Pulmonary artery endothelial cell (primary cell): ENCODE data around the gene SYTL2. TPM values are rescaled to one million over a fixed set of nuclear protein-coding genes. Genes with fewer than 3 reads are reported as not detected.
"Not testable (repeated sequence)": the region's sequence is repeated elsewhere in the genome, so short reads cannot be mapped to it uniquely, and the experiment has no call there.

Experiments
- DNase-seq: peaks from one replicate; pipeline ENCODE4 v3.0.0-alpha.2; 2011; ENCODE audit warnings: low read depth, low spot score
- total RNA-seq: library from RNA; depleted of rRNA; stranded (reverse); fragments of >200 nt; gene quantifications from 2 replicates; pipeline ENCODE4 v1.2.3, GENCODE V29; 2014

SYTL2 gene
- total RNA-seq, 1 donor from 2014 or later, result 0.46 TPM

DNA sequence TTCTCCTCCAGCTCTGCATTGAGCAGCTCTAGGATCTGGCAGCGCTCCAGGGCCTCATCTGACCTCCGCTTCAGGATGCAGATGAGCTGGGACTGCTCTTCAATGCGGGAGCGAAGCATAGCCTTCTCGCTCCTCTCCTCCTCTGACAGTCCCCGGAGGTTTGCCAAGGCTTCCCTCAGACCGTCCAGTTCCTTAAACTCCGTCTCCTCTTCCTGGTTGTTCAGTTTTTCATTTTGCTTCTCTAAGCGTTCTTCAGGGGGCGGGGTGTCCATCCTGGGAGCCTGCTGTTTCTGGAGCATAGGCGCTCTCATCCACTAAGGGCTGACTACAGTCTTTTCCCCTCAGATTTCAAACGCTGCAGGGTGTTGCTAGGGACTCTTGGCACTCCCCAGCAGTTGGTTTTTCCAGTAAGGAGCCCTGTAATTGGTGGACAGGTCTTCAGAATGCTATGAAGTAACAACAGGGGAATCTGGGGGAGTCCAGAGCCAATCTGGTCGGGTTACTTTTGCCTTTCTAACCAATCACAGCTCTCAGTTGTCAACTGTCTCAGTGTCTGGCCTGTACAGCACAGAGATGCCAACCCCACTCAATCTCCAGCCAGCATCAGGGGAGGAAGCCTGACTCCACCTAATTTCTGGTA lies 125.0 kb downstream of the SYTL2 start, which contains the start of gene CCDC89:
CCDC89 (minus strand) TSS at position 376 of the 640 bp plus-strand sequence; CDS start at position 311, 65 bp downstream.
- DNase-seq, result no peak

DNA sequence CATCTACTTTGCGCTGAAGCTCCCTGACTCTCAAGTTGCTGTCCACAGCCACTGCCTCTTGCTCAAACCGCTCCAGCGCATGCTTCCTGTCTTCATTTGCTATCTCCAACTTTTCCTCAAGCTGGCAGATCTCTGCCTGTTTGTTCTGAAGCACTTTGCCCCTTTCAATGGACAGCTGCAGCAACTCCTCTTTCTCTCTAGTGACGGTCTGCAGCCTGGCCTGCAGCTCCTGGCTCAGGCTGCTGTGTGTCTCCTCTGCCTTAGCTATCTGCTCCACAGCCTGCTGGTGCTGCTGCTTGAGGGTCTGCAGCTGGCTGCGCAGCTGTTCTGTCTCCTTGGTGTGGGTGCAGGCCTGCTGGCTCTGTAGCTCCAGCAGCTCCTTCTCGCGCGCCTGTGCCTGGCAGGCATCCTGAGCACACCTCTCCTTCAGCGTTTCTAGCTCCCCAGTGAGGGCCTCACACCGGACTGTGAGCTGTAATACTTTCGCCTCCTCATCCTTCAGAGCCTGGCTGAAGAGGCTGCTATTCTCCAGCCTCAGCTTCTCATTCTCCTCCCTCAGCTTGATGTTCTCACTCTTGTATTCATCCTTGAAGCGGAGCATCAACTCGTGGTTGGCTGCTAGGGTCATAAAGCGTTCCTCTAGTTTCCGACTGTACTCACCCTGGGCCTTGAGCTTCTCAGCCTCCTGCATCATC lies 125.7 kb downstream of the SYTL2 start:
- DNase-seq, result no peak

DNA sequence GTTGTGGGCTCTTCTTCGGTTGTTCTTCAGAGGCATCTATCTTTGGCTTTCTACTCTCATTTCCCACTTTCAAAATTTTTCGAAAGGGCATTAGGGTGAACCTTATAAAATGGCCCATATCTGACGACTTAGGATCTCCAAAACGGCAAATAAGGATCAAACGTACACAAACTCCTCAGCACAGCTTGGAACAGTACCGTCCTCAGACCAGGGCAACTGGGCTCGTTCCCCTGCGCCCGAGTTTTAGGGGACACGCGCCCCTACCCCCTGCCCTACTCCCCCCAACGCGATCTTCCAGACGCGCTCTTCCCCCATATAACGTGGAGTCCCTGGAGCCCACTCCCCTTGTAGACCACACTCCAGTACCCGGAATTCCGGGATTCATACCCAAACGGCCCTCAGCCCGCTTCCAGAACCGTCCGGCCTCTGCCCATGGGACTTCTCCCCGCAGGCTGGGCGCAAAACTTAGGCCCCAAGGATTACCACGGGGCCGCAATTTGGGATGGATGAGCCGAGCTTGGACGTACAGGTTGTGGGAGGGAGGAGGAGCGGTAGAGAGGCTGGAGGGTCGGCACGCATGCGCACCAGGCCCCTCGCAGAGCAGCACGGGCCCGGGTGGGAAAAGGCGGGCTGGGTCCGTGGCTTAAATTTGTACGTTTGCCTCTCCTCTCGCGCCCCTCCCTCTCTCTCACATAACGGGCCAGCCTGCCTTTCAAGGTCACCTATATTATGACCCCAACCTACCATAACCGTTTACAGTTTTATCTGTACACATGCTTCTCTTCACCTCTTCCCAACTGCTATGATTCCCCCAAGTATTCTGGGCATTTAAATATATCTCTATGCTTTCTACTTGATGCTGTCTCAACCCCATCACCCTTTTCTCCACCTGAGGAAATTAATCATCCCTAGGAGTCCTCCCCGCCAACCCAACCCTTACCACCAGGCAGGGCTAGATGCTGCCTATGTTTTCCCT lies 128.3 kb downstream of the SYTL2 start:
- DNase-seq, result no peak

GRCh38 chr11:85680897-85681296 lies 130.0 kb downstream of the SYTL2 start:
- no peak for DNase-seq

DNA sequence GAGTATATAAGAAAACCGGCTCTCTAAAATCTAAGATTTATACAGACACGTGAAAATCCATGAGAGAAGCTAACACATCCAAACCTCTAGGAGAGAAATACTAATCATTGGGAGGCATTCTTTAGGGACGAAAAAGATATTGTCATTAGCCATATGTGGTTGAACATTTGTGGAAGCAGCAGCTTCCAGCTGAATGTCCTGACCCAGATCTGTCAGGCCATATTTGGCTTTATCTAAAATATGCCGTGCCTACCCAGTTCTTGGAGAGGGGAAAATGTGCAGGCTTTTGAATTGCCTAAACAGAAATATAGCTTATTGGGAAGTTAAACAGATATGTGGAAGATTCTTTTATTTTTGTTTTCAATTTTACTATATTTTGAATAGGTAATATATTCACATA lies 131.4 kb downstream of the SYTL2 start:
- DNase-seq, result no peak

DNA sequence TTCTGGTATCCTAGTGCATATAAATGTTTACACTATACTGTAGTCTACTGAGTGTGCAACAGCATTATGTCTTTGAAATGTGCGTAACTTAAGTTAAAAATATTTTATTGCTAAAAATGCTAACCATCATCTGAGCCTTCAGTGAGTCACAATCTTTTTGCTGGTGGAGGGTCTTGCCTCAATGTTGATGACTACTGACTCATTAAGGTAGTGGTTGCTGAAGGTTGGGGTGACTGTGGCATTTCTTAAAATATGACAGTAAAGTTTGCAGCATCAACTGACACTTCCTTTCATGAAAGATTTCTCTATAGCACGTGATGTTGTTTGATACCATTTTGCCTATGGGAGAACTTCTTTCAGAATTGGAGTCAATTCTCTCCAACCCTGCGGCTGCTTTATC lies 137.5 kb downstream of the SYTL2 start:
- DNase-seq, result no peak

GRCh38 chr11:85672105-85672902 lies 138.6 kb downstream of the SYTL2 start:
- no peak for DNase-seq

- not testable (repeated sequence) for DNase-seq
These were observed 139.8 kb downstream of the SYTL2 start for GRCh38 chr11:85670949-85671663.

DNA sequence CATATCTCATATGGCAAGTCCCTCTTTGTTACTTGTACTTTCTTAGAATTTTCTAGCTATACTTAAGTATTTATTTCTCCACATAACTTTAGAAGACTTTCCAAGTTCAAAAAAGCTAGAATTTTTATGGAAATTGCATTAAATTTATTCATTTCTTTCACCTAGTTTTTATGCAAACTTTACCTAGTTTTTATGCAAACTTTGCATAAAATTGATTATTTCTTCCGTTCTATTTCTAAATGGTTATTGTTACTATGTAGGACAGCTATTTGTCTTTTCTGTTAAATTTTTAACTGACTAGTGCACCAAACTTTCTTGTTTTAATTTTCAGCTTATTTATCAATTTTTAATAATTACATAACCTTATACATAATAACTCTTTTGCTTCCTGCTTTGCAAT lies 142.8 kb downstream of the SYTL2 start:
- no peak for DNase-seq

- no peak for DNase-seq
These were observed 144.3 kb downstream of the SYTL2 start for GRCh38 chr11:85666687-85667086.

DNA sequence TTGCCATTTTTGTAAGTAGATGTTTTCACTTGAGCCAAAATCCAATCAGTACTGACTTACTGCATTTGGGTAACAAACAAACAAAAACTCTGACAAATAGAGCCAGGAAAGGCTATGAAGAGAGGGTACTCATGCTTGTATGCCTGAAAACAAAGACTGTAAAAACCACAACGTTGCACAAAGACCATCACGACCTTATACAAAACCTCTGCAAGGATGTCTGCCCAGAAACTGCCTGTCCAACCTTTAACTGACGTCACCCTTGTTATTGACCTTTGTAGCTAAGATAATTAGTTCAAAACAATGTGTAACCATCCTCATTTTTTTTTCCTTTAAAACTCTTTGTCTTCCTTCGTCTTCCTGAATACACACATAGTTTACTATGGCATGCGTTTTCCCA lies 145.2 kb downstream of the SYTL2 start:
- no peak for DNase-seq

DNA sequence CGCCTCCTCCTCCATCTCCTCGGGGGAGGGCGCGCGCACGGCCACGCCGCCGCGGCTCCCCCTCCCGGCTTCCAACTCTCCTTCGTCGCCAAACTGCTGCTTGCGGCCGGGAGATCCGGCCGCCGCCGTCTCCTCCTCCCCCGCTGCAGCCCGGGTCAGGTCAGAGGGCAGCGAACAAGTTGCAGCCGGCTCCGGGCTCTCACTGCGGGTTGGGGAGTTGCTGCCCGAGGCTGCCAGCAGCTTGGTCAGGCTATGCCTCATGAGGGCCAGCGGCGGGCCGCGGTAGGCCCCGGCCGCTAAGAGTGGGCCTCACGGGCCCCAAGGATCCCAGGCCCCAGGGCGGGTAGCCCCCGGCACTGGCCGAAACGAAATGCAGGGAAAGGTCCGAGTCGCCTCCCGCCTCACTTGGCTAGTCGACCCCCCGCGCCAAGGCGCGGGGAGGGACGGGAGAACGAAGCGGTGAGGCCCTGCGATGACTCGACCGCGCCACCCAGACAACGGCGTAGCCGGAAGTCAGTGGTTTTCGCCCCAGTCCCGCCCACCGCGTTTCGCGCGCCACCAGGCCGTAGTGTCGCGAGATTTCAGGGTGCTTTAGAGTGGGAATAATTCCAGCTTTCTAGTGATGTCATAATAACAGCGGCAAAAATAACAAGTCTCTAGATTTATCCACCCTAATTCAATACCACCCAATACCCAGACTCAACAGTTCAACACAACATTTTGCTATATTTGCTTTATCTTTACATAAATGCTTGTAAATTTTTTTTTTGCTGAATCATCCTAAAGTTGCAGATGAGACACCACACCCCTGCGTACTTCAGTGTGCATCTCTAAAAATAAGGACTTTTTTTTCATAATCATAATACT lies 146.1 kb downstream of the SYTL2 start, which contains the start of gene CREBZF:
CREBZF (minus strand) TSS at position 515 of the 867 bp plus-strand sequence; CDS start at position 261, 254 bp downstream.
- peak; percentile 77 for DNase-seq

DNA sequence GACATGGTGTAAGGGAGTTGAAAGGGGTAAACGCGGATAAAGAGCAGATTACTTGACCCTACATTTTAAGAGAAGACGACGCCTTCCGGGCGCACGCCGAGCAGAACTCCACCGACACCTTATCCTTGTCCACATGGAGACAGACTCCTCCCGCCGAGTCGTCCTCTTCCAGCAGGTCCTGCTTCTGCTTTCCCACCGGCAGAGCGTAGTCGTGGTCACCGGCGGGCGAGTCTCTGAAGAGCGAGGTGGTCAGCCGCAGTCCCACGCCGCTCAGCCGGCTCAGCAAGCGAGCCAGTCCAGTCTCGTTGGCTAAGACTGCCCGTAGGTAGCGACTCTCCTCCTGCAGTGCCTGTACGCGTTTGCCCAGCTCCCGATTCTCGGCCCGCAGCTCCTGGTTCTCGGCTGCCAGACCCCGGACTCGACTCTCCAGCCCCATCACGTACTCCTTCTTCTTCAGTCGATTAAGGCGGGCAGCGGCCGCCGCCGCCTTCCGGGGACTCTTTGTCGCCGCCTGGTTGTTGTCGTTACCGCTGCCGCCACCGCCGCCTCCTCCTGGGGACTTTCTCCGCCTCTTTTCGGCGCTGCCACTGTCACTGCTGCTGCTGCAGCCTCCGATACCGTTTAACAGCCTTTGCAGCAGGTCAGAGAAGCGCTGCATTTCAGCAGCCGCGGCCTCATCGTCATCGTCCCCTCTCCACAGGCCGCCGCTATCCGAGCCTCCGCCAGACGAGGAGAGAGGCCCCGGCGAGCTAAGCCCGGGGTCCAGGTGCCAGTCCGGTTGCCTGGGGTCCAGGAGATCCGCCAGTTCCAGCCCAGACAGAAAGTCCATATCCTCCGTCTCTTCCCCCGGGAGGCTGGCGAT lies 147.0 kb downstream of the SYTL2 start:
- DNase-seq, result no peak

- DNase-seq, result no peak
These were observed 147.7 kb downstream of the SYTL2 start for GRCh38 chr11:85663080-85663752.

- DNase-seq, result no peak
These were observed 148.8 kb downstream of the SYTL2 start for GRCh38 chr11:85661972-85662664.

DNA sequence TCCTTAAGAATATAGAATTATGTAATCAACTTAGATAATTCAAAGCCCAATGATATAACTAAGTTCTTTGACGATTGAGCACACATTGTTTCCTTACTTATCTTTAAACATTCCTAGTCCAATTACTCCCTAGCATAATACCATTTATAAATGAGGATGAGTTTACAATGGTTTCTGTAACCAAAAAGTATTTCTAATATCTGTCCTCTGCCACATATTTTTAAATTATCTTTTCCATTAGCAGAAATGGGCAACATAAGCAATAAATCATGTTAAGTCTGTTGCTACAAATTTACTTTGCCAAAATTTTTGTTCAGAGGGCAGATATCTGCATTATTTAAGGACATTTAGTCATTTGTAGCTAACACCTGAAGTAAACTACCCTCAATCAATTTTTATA lies 152.8 kb downstream of the SYTL2 start:
- DNase-seq, result no peak

DNA sequence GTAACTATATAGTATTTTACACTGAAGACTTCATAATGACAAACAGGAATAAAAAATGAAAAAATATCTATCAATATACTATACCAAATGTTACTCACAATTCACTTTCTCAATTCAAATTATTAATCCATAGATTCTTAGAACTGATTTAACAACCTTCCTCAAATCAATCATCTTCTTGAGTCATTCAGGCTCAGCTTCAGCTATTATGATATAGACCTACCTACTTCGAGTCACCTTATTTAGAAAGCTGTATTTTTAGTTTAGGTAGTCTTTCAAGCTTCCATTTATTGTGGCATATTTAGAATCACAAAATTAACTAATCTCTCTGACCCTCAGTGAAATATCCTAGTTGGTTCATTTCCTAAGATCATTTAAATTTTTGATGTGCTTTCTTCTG lies 154.2 kb downstream of the SYTL2 start:
- DNase-seq, result no peak
